Naive thymus-derived CD4-positive, alpha-beta T cell (primary cell): ENCODE data around the gene TMEM39B. TPM values are rescaled to one million over a fixed set of nuclear protein-coding genes. Genes with fewer than 3 reads are reported as not detected.
A peak's percentile ranks its signal among the peaks of the same experiment; 100 is the strongest.

Source experiments
- ATAC-seq: fragments of 150-1000 bp; cut with Tn5 transposase; 2 replicates; pipeline ENCODE4 v1.10.0; 2021; ENCODE audit warnings: mild to moderate bottlenecking, moderate library complexity
- CTCF ChIA-PET: fragments of 350-600 bp; sonication (Branson Sonifier 250); formaldehyde crosslinking; loops from one replicate; lab custom pipeline; 2021; ENCODE audit warnings: antibody characterized with exemption; lab: Charles Lee
- POLR2A ChIA-PET: fragments of 350-600 bp; sonication (Branson Sonifier 250); formaldehyde crosslinking; loops from one replicate; lab custom pipeline; 2021; ENCODE audit warnings: antibody characterized with exemption, inconsistent platforms; lab: Charles Lee
- DNase-seq, 9 donors: peaks; one replicate each; pipeline versions ENCODE4 v3.0.0 to v3.0.0-alpha.2; 2020 to 2022; ENCODE audit warnings: mixed read lengths in 1 of 9
- H3K27ac ChIP-seq: one replicate; pipeline ENCODE4 v1.7.0; 2013; ENCODE audit warnings: mild to moderate bottlenecking, low read depth, low read length, moderate library complexity
- H3K27me3 ChIP-seq, 2 donors: one replicate each; pipeline ENCODE4 v1.7.0; 2013; ENCODE audit warnings: low read length in 2 of 2, mild to moderate bottlenecking in 2 of 2, moderate library complexity in 2 of 2; ENCODE audit not compliant: control insufficient read depth in 2 of 2, insufficient read depth in 2 of 2
- H3K36me3 ChIP-seq, 3 experiments: 1 replicate in 2 of 3; 2 replicates in 1 of 3; pipeline ENCODE4 v1.7.0; 2013; ENCODE audit warnings: low read length in 3 of 3, mild to moderate bottlenecking in 3 of 3, moderate library complexity in 1 of 3; ENCODE audit not compliant: insufficient read depth in 3 of 3, control insufficient read depth in 2 of 3
- H3K4me1 ChIP-seq, 2 donors: one replicate each; pipeline ENCODE4 v1.7.0; 2013; ENCODE audit warnings: low read length in 2 of 2, mild to moderate bottlenecking in 2 of 2, moderate library complexity in 1 of 2; ENCODE audit not compliant: control insufficient read depth in 2 of 2, insufficient read depth in 2 of 2
- H3K4me3 ChIP-seq: 2 replicates; pipeline ENCODE4 v1.7.0; 2013; ENCODE audit warnings: mild to moderate bottlenecking, low read length
- H3K9me3 ChIP-seq, 3 experiments: 1 replicate in 2 of 3; 2 replicates in 1 of 3; pipeline ENCODE4 v1.7.0; 2013; ENCODE audit warnings: low read length in 3 of 3; ENCODE audit not compliant: control insufficient read depth in 2 of 3
- H3K27ac Mint-ChIP-seq, 9 donors: one replicate each; pipeline ENCODE4 v1.8.0; 2020 to 2022; ENCODE audit warnings: mixed read lengths in 9 of 9, mild to moderate bottlenecking in 8 of 9, moderate library complexity in 5 of 9, inconsistent platforms in 2 of 9
- H3K27me3 Mint-ChIP-seq, 5 donors: one replicate each; pipeline ENCODE4 v1.8.0; 2021 to 2022; ENCODE audit warnings: mixed read lengths in 5 of 5, mild to moderate bottlenecking in 1 of 5
- H3K36me3 Mint-ChIP-seq, 5 donors: one replicate each; pipeline ENCODE4 v1.8.0; 2020 to 2022; ENCODE audit warnings: mixed read lengths in 5 of 5, mild to moderate bottlenecking in 3 of 5, inconsistent platforms in 1 of 5
- H3K4me1 Mint-ChIP-seq, 7 donors: one replicate each; pipeline ENCODE4 v1.8.0; 2020 to 2022; ENCODE audit warnings: mixed read lengths in 7 of 7, mild to moderate bottlenecking in 3 of 7, inconsistent platforms in 1 of 7
- H3K4me3 Mint-ChIP-seq, 10 donors: one replicate each; pipeline ENCODE4 v1.8.0; 2020 to 2022; ENCODE audit warnings: mild to moderate bottlenecking in 10 of 10, mixed read lengths in 10 of 10, moderate library complexity in 6 of 10, inconsistent platforms in 2 of 10
- H3K9me3 Mint-ChIP-seq, 11 donors: one replicate each; pipeline ENCODE4 v1.8.0; 2020 to 2022; ENCODE audit warnings: mixed read lengths in 11 of 11, mild to moderate bottlenecking in 4 of 11, inconsistent platforms in 1 of 11, moderate library complexity in 1 of 11
- intact Hi-C, 2 donors: fragments of 100-400 bp; cut with micrococcal nuclease; formaldehyde crosslinking; loops; one replicate each; pipeline ENCODE4 v1.15.1; 2023
- polyA plus RNA-seq, 2 donors: library from polyadenylated mRNA; unstranded; fragments of 300-500 nt; fragmentation: Illumina TruSeq; gene quantifications; one replicate each; pipeline ENCODE4 v1.2.3, GENCODE V29; 2021
- total RNA-seq, 6 experiments: library from RNA in 5 of 6; stranded (reverse) in 5 of 6; gene quantifications; 1 replicate in 5 of 6; 2 replicates in 1 of 6; pipeline ENCODE4 v1.2.3 and lab custom pipeline; 2021 to 2026

TMEM39B gene
- total and polyA plus RNA-seq, 7 experiments from 2014 or later, result 2.7 to 35.9 (median 17.4) TPM

GRCh38 chr1:32047701-32048100 is 25.0 kb upstream of the TMEM39B start:
- ChIA-PET POLR2A (no interaction called here), CTCF (no interaction called here)
- Mint-ChIP-seq H3K9me3 (no peaks in the 10 kb centered on the region), H3K4me1 (peaks cover 0 to 6% (median 0%) of the 10 kb centered on the region in 7 donors), H3K27ac (peak overlapping the region in 8 of 9 donors; percentile 1 to 77 (median 37)), H3K27me3 (no peaks in the 10 kb centered on the region), H3K4me3 (no peak overlapping the region), H3K36me3 (peaks cover 0 to 35% (median 6%) of the 10 kb centered on the region in 5 donors)
- DNase-seq (no peak), ATAC-seq (no peak)
- Histone ChIP-seq H3K4me3 (no peak overlapping the region), H3K9me3 (no peaks in the 10 kb centered on the region), H3K27ac (no peak overlapping the region), H3K27me3 (no peaks in the 10 kb centered on the region), H3K36me3 (peaks cover 9 to 59% (median 23%) of the 10 kb centered on the region in 3 experiments), H3K4me1 (no peaks in the 10 kb centered on the region)
- intact Hi-C loops, result loop anchor here in 1 of 2 donors (10.0 kb wide), 1 partner anchor 707 kb away; no protein-coding TSS in a partner anchor

GRCh38 chr1:32048440-32048839 is 24.3 kb upstream of the TMEM39B start:
- H3K36me3 ChIP-seq, result peaks cover 9 to 65% (median 23%) of the 10 kb centered on the region in 3 experiments
- H3K36me3 Mint-ChIP-seq, result peaks cover 0 to 36% (median 6%) of the 10 kb centered on the region in 5 donors
- H3K27ac ChIP-seq, result no peak overlapping the region
- H3K4me1 Mint-ChIP-seq, result peaks cover 0 to 6% (median 0%) of the 10 kb centered on the region in 7 donors
- no peaks in the 10 kb centered on the region for H3K9me3 ChIP-seq
- no peak overlapping the region for H3K4me3 Mint-ChIP-seq
- ChIA-PET CTCF (no interaction called here), POLR2A (no interaction called here)
- H3K9me3 Mint-ChIP-seq, result no peaks in the 10 kb centered on the region
- no peak for ATAC-seq
- intact Hi-C loops, result loop anchor here in 1 of 2 donors (10.0 kb wide), 1 partner anchor 706 kb away; no protein-coding TSS in a partner anchor
- H3K4me3 ChIP-seq, result no peak overlapping the region
- no peak for DNase-seq
- H3K27ac Mint-ChIP-seq, result peak overlapping the region in 5 of 9 donors; percentile 2 to 70 (median 49)
- no peaks in the 10 kb centered on the region for H3K4me1 ChIP-seq
- H3K27me3 Mint-ChIP-seq, result no peaks in the 10 kb centered on the region
- H3K27me3 ChIP-seq, result no peaks in the 10 kb centered on the region

GRCh38 chr1:32051706-32052105 is 21.0 kb upstream of the TMEM39B start:
- ATAC-seq, result no peak
- H3K9me3 ChIP-seq, result no peaks in the 10 kb centered on the region
- H3K4me1 ChIP-seq, result no peaks in the 10 kb centered on the region
- Mint-ChIP-seq H3K4me1 (peaks cover 0 to 6% (median 0%) of the 10 kb centered on the region in 7 donors), H3K27ac (peak overlapping the region in 8 of 9 donors; percentile 21 to 69 (median 50)), H3K9me3 (no peaks in the 10 kb centered on the region), H3K36me3 (peaks cover 0 to 34% (median 11%) of the 10 kb centered on the region in 5 donors), H3K4me3 (no peak overlapping the region), H3K27me3 (no peaks in the 10 kb centered on the region)
- peaks cover 13 to 72% (median 16%) of the 10 kb centered on the region in 3 experiments for H3K36me3 ChIP-seq
- intact Hi-C loops, result no loop called here
- H3K27me3 ChIP-seq, result no peaks in the 10 kb centered on the region
- ChIA-PET CTCF (interaction anchor here (0.9 kb wide), 1 partner anchor 28 kb away, joined by 3 read pairs; no protein-coding TSS in a partner anchor), POLR2A (no interaction called here)
- no peak for DNase-seq
- H3K4me3 ChIP-seq, result no peak overlapping the region
- no peak overlapping the region for H3K27ac ChIP-seq

GRCh38 chr1:32052887-32053286 is 19.9 kb upstream of the TMEM39B start:
- no peak overlapping the region for H3K27ac ChIP-seq
- H3K27me3 ChIP-seq, result no peaks in the 10 kb centered on the region
- intact Hi-C loops, result no loop called here
- CTCF ChIA-PET, result interaction anchor here (1.0 to 1.4 kb wide), 3 partner anchors 10 to 91 kb away, joined by 3 to 4 read pairs (median 3); no protein-coding TSS in a partner anchor
- peaks cover 0 to 7% (median 0%) of the 10 kb centered on the region in 7 donors for H3K4me1 Mint-ChIP-seq
- H3K4me3 ChIP-seq, result no peak overlapping the region
- H3K36me3 ChIP-seq, result peaks cover 16 to 66% (median 17%) of the 10 kb centered on the region in 3 experiments
- POLR2A ChIA-PET, result interaction anchor here (0.5 to 1.2 kb wide), 4 partner anchors 9 to 263 kb away, joined by 3 read pairs; no protein-coding TSS in a partner anchor
- no peaks in the 10 kb centered on the region for H3K27me3 Mint-ChIP-seq
- H3K4me3 Mint-ChIP-seq, result no peak overlapping the region
- peak overlapping the region in 1 of 9 donors; percentile 30 for H3K27ac Mint-ChIP-seq
- H3K36me3 Mint-ChIP-seq, result peaks cover 0 to 28% (median 11%) of the 10 kb centered on the region in 5 donors
- no peaks in the 10 kb centered on the region for H3K9me3 ChIP-seq
- H3K4me1 ChIP-seq, result no peaks in the 10 kb centered on the region
- ATAC-seq, result no peak
- DNase-seq, result no peak
- H3K9me3 Mint-ChIP-seq, result no peaks in the 10 kb centered on the region

- POLR2A ChIA-PET, result interaction anchor here (1.0 kb wide), 1 partner anchor 19 kb away, joined by 3 read pairs; no protein-coding TSS in a partner anchor
- Histone ChIP-seq H3K4me1 (no peaks in the 10 kb centered on the region), H3K9me3 (no peaks in the 10 kb centered on the region), H3K36me3 (peaks cover 16 to 74% (median 17%) of the 10 kb centered on the region in 3 experiments), H3K27ac (no peak overlapping the region), H3K4me3 (no peak overlapping the region), H3K27me3 (no peaks in the 10 kb centered on the region)
- DNase-seq (no peak), ATAC-seq (no peak)
- Mint-ChIP-seq H3K36me3 (peaks cover 0 to 29% (median 11%) of the 10 kb centered on the region in 5 donors), H3K27ac (peak overlapping the region in 5 of 9 donors; percentile 7 to 68 (median 51)), H3K27me3 (no peaks in the 10 kb centered on the region), H3K9me3 (no peaks in the 10 kb centered on the region), H3K4me3 (no peak overlapping the region), H3K4me1 (peaks cover 0 to 3% (median 0%) of the 10 kb centered on the region in 7 donors)
- CTCF ChIA-PET, result interaction anchor here (1.9 kb wide), 1 partner anchor 8 kb away, joined by 7 read pairs; no protein-coding TSS in a partner anchor
- intact Hi-C loops, result no loop called here
Observed at GRCh38 chr1:32055416-32055815, 17.3 kb upstream of the TMEM39B start.

- Mint-ChIP-seq H3K27ac (peak overlapping the region in 6 of 9 donors; percentile 28 to 68 (median 48)), H3K9me3 (no peaks in the 10 kb centered on the region), H3K36me3 (peaks cover 0 to 25% (median 11%) of the 10 kb centered on the region in 5 donors), H3K4me3 (no peak overlapping the region), H3K4me1 (peaks cover 0 to 3% (median 0%) of the 10 kb centered on the region in 7 donors), H3K27me3 (no peaks in the 10 kb centered on the region)
- POLR2A ChIA-PET, result interaction anchor here (0.6 to 1.2 kb wide), 5 partner anchors 10 to 146 kb away, joined by 3 to 4 read pairs (median 3); no protein-coding TSS in a partner anchor
- intact Hi-C loops, result no loop called here
- H3K9me3 ChIP-seq, result no peaks in the 10 kb centered on the region
- H3K4me3 ChIP-seq, result no peak overlapping the region
- ATAC-seq (no peak), DNase-seq (no peak)
- no peak overlapping the region for H3K27ac ChIP-seq
- CTCF ChIA-PET, result interaction anchor here (0.8 kb wide), 1 partner anchor 8 kb away, joined by 3 read pairs; no protein-coding TSS in a partner anchor
- no peaks in the 10 kb centered on the region for H3K27me3 ChIP-seq
- H3K4me1 ChIP-seq, result no peaks in the 10 kb centered on the region
- H3K36me3 ChIP-seq, result peaks cover 13 to 80% (median 14%) of the 10 kb centered on the region in 3 experiments
Observed at GRCh38 chr1:32056598-32056997, 16.1 kb upstream of the TMEM39B start.
